ENCODE results near the gene KHK.

DNA sequence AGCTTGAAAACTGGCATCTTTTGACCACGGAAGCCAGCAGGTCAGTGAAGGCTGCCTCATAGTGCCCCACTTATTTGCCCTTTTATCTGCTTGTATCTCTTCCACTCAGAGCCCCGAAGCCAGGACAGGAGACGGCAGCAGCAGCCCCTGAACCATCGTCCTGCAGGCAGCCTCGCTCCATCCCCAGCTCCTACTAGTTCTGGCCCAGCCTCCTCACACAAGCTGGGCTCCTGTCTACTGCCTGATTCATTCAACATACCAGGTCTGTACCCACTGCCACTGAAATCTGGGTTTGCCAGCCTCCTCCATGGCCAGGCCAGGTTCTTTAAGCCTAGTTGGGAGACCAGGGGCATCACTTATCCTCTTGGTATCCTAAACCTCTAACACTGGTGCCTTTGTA is 19.2 kb upstream of the KHK start:
- TF ChIP-seq CTCF (IDR thresholded peaks at IDR 0.05) (no peak), POLR2A (IDR thresholded peaks at IDR 0.05) (no peak)
